A673 (cell line): Measurements from ENCODE around the gene FCN2.

Experiments
- EZH2 ChIP-seq: fragments of 200-600 bp; sonication (generic); IDR thresholded peaks from 2 replicates; pipeline ENCODE4 v1.6.1; 2017; ENCODE audit warnings: borderline replicate concordance, low read depth, mild to moderate bottlenecking, mixed read lengths, antibody characterized with exemption, low read length; ENCODE audit not compliant: poor library complexity, severe bottlenecking
- TF ChIP-seq, protein P1 (sequence below): fragments of 300-800, 200-600 bp; sonication (generic); conservative IDR thresholded peaks from 2 replicates; pipeline ENCODE4 v1.5.1; 2017; ENCODE audit warnings: low read depth, mild to moderate bottlenecking, antibody characterized with exemption, low read length, moderate library complexity, mixed read lengths

DNA sequence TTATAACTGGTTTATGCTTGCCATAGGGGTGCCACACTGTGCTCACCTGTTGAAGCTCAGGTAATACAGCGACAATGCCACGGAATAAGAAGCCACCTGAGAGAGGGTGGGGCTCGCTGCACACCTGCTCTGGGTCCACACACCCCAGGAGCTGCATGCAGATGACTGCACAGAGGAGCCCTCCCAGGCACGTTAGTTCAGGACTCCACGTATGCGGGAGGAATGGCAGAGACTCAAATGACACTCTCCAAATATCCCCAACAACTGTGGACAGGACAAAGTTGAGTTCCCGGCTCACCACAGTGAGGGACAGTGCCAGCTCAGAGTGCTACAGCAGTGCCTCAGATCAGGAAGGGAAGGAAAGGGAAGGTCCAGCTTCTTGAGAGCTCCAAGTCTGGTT is 42.9 kb downstream of the FCN2 start:
- TF ChIP-seq, protein P1, sequence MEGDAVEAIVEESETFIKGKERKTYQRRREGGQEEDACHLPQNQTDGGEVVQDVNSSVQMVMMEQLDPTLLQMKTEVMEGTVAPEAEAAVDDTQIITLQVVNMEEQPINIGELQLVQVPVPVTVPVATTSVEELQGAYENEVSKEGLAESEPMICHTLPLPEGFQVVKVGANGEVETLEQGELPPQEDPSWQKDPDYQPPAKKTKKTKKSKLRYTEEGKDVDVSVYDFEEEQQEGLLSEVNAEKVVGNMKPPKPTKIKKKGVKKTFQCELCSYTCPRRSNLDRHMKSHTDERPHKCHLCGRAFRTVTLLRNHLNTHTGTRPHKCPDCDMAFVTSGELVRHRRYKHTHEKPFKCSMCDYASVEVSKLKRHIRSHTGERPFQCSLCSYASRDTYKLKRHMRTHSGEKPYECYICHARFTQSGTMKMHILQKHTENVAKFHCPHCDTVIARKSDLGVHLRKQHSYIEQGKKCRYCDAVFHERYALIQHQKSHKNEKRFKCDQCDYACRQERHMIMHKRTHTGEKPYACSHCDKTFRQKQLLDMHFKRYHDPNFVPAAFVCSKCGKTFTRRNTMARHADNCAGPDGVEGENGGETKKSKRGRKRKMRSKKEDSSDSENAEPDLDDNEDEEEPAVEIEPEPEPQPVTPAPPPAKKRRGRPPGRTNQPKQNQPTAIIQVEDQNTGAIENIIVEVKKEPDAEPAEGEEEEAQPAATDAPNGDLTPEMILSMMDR = no peak
- TF ChIP-seq EZH2 = no peak
